Calu3 (cell line): ENCODE results near the gene VSTM2B. TPM values are rescaled to one million over a fixed set of nuclear protein-coding genes. Genes with fewer than 3 reads are reported as not detected.

Source experiments
- BruUV-seq: library from RNA; stranded (reverse); fragments of 400-500 nt; replicated peaks from 2 replicates; lab custom pipeline; 2021; lab: Mats Ljungman, UMichigan
- CTCF ChIA-PET: fragments of 300-600 bp; sonication (Branson Sonifier 250); formaldehyde crosslinking; loops from one replicate; lab custom pipeline; 2022; ENCODE audit warnings: antibody characterized with exemption; lab: Charles Lee
- DNase-seq: peaks from one replicate; pipeline ENCODE4 v3.0.0; 2022
- H3K27ac Mint-ChIP-seq: one replicate; pipeline ENCODE4 v1.8.0; 2022; ENCODE audit warnings: mixed read lengths; ENCODE audit not compliant: unreplicated experiment
- H3K27me3 Mint-ChIP-seq: one replicate; pipeline ENCODE4 v1.8.0; 2022; ENCODE audit warnings: mixed read lengths; ENCODE audit not compliant: unreplicated experiment
- H3K36me3 Mint-ChIP-seq: one replicate; pipeline ENCODE4 v1.8.0; 2022; ENCODE audit warnings: mild to moderate bottlenecking, moderate library complexity, mixed read lengths; ENCODE audit not compliant: insufficient read depth, unreplicated experiment
- H3K4me1 Mint-ChIP-seq: one replicate; pipeline ENCODE4 v1.8.0; 2022; ENCODE audit warnings: mild to moderate bottlenecking, low read depth, mixed read lengths; ENCODE audit not compliant: unreplicated experiment
- H3K4me3 Mint-ChIP-seq: one replicate; pipeline ENCODE4 v1.8.0; 2022; ENCODE audit warnings: mild to moderate bottlenecking, low read depth, moderate library complexity, mixed read lengths; ENCODE audit not compliant: unreplicated experiment
- H3K9me3 Mint-ChIP-seq: one replicate; pipeline ENCODE4 v1.8.0; 2022; ENCODE audit warnings: low read depth, mixed read lengths; ENCODE audit not compliant: unreplicated experiment
- intact Hi-C: fragments of 100-400 bp; cut with micrococcal nuclease; formaldehyde crosslinking; loops from one replicate; pipeline ENCODE4 v1.10.0; 2022; ENCODE audit not compliant: unreplicated experiment
- total RNA-seq: library from RNA; stranded (reverse); gene quantifications from 2 replicates; pipeline ENCODE4 v1.2.3, GENCODE V29; 2022
- TF ChIP-seq, protein P1 (sequence below): fragments of 200-600 bp; IDR thresholded peaks from one replicate; pipeline ENCODE4 v1.8.0; 2022; ENCODE audit warnings: antibody characterized with exemption; ENCODE audit not compliant: unreplicated experiment

The VSTM2B gene
- total RNA-seq, 1 experiment from 2014 or later: not detected

DNA sequence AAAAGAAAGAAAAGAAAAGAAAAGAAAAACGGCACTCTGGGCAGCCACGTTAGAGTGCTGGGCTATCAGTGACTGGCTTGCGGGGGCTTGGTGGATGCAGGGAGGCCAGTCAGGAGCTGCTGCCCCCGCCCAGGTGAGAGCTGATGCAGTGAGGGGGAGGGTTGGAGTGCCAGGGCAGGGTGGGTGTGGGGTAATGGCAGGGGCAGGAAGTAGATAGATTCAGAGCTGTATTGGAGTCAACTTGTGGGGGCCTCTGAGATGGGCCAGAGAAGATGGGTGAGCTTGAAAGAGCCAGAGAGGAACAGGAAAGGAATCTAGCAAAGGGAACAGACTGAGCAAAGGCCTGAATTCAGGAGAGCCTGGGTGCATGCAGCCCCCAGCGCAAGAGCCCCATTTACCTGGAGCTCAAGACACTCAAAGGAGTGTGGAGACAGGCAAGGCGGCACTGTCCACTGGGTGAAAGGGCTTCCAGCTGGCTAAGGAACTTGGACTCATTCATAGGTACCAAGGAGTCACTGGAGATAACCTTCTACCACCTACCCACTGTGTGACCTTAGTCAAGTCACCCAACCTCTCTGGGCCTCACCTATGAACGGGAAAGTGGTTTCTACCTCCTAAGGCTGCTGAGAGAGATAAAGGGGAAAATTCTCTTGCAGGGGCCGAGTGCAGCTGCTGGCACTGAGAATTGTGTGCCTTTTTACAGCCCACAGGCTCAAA is 20.2 kb downstream of the VSTM2B start:
- TF ChIP-seq, protein P1, sequence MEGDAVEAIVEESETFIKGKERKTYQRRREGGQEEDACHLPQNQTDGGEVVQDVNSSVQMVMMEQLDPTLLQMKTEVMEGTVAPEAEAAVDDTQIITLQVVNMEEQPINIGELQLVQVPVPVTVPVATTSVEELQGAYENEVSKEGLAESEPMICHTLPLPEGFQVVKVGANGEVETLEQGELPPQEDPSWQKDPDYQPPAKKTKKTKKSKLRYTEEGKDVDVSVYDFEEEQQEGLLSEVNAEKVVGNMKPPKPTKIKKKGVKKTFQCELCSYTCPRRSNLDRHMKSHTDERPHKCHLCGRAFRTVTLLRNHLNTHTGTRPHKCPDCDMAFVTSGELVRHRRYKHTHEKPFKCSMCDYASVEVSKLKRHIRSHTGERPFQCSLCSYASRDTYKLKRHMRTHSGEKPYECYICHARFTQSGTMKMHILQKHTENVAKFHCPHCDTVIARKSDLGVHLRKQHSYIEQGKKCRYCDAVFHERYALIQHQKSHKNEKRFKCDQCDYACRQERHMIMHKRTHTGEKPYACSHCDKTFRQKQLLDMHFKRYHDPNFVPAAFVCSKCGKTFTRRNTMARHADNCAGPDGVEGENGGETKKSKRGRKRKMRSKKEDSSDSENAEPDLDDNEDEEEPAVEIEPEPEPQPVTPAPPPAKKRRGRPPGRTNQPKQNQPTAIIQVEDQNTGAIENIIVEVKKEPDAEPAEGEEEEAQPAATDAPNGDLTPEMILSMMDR: no peak
- no peaks in the 10 kb centered on the region for H3K36me3 Mint-ChIP-seq
- intact Hi-C loops: no loop called here
- no TSS peak for BruUV-seq
- no peak overlapping the region for H3K4me3 Mint-ChIP-seq
- H3K9me3 Mint-ChIP-seq: no peaks in the 10 kb centered on the region
- H3K27me3 Mint-ChIP-seq: peaks cover 51% of the 10 kb centered on the region
- no peak for DNase-seq
- H3K27ac Mint-ChIP-seq: no peak overlapping the region
- CTCF ChIA-PET: no interaction called here
- no peaks in the 10 kb centered on the region for H3K4me1 Mint-ChIP-seq

DNA sequence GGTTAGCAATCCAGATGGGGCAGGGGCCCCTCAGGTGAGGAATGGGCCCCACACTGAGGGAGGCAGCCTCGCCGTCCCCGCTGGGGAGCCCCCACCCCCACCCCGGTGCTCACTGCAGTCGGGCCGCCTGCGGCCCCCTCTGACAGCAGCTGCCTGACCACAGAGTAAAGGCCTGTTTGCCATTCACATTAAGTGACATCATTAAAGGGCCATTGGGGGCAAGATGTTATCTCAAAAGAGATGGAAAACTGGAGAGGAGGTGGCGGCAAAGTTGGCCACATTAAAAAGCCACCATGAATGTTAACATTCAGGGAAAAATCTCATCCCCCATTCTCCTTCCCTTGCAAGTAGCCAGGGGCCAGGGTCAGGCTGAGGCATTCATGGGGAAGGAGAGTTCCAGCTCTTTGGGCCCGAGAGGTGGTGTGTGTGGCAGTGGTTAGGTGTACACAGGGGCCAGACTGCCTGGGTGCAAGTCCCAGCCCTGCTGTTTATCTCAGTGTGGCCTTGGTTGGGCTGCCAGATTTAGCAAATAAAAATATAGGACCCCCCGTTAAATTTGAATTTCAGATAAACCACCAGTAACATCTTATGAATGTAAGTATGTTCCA is 20.9 kb downstream of the VSTM2B start:
- H3K4me3 Mint-ChIP-seq: no peak overlapping the region
- TF ChIP-seq, protein P1: no peak
- H3K4me1 Mint-ChIP-seq: no peaks in the 10 kb centered on the region
- no peaks in the 10 kb centered on the region for H3K9me3 Mint-ChIP-seq
- H3K36me3 Mint-ChIP-seq: no peaks in the 10 kb centered on the region
- no peak for DNase-seq
- CTCF ChIA-PET: no interaction called here
- intact Hi-C loops: no loop called here
- BruUV-seq: no TSS peak
- peaks cover 51% of the 10 kb centered on the region for H3K27me3 Mint-ChIP-seq
- no peak overlapping the region for H3K27ac Mint-ChIP-seq

DNA sequence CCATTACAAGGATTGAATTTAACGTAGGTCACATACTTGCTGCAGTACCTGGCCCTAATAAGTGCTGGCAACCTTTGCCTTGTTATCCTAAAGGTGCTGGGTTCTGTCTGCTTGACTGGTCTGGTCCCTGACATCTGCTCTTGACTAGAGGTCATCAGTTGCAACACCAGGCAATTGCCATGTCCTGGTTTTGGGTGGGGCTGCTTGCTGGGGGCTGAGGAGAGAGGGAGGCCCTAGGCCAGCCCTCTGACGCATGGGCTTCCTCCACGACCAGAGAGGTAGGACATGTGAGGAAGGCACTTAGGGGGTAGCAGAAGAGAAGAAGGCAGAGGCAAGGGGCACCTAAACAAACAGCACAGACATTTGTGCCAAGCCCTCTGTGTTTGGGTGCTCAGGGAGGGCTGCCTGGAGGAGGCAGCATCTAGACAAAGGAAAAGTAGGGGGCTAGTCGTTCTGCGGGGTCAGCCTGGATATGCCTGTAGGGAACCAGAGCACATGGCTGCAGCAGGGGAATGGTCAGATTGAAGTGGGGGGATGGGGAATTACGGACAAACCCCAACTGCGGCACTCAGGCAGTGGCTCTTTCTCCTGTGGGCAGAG is 21.7 kb downstream of the VSTM2B start:
- no peak overlapping the region for H3K4me3 Mint-ChIP-seq
- CTCF ChIA-PET: no interaction called here
- no TSS peak for BruUV-seq
- no peak overlapping the region for H3K27ac Mint-ChIP-seq
- no peaks in the 10 kb centered on the region for H3K4me1 Mint-ChIP-seq
- intact Hi-C loops: no loop called here
- peaks cover 51% of the 10 kb centered on the region for H3K27me3 Mint-ChIP-seq
- H3K9me3 Mint-ChIP-seq: no peaks in the 10 kb centered on the region
- TF ChIP-seq, protein P1: no peak
- DNase-seq: no peak
- no peaks in the 10 kb centered on the region for H3K36me3 Mint-ChIP-seq

DNA sequence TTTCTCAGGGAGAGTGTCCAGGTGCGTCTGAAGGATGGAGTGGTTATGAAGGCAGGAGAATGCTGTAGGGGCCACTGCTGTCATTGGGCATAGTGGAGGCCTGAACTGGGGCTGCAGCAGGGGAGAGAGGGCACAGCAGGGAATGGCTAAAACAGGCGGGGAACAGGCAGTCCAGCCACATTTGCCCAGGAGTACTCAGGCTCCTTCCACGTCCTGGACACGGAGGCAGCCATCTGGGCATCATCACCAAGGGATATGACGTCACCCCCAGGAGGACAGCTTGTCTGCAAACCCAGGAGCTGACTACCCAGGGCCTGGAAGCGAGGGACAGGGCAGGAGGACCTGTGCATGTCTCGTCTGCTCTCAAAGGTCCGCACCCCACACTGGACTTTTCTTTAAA is 22.2 kb downstream of the VSTM2B start:
- CTCF ChIA-PET: no interaction called here

More for the DNA sequence above, 22.2 kb downstream of the VSTM2B start:
- H3K4me1 Mint-ChIP-seq: no peaks in the 10 kb centered on the region
- H3K36me3 Mint-ChIP-seq: no peaks in the 10 kb centered on the region
- no peak overlapping the region for H3K27ac Mint-ChIP-seq
- TF ChIP-seq, protein P1: no peak
- no peaks in the 10 kb centered on the region for H3K9me3 Mint-ChIP-seq
- peaks cover 51% of the 10 kb centered on the region for H3K27me3 Mint-ChIP-seq
- no TSS peak for BruUV-seq
- H3K4me3 Mint-ChIP-seq: no peak overlapping the region
- intact Hi-C loops: no loop called here
- DNase-seq: no peak
